ENCODE data around the gene ARPC1B.
A peak's percentile ranks its signal among the peaks of the same experiment; 100 is the strongest.
"Not testable (repeated sequence)": the region's sequence is repeated elsewhere in the genome, so short reads cannot be mapped to it uniquely, and the experiment has no call there.

Gene ARPC1B

DNA sequence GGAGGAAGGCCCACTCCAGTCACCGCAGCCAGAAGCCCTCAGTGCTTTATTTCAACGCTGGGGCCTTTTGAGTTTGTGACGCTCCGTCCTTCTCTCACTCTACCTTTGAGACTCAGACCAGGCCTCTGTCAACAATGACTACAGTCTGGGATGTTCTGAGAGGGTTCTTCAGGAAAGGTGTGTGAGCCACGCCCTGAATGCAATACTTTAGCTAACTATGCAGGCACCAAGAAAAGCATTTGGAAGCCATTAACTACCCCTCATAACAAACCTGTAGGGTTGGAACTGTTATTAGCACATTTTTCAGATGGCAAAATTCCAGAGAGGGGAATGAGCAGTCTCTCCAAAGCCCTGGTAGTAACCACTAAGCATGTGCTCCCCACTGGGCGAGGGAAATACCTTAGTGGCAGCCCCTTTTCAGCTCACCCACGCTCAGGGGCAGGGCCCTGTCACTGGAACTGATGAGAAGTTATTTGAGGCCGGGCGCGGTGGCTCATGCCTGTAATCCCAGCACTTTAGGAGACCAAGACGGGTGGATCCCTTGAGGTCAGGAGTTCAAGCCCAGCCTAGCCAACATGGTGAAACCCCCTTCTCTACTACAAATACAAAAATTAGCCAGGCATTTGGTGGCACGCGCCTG, 5.7 kb upstream of the ARPC1B start:
- no peak for DNase-seq

- no peak for DNase-seq
These were observed 4.7 kb upstream of the ARPC1B start for GRCh38 chr7:99369767-99370391.

DNA sequence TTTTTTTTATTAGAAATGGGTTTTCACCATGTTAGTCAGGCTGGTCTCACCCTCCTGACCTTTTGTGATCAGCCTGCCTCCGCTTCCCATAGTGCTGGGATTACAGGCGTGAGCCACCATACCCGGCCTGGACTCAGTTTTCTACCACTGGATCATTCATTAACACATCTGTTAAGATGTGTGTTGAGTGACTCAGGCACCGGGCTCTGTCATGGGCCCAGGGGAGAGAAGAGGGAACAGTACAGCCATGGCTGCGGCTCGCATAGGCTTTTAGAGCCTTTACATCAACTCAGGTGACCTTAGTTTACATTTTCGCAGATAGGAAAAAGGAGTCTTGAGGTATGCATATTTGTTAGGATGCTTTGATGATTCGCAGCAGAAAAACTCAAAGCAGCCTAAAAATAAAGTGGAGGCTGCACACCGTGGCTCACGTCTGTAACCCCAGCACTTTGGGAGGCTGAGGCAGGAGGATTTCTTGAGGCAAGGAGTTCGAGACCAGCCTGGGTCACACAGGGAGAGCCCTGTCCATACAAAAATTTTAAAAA, 3.1 kb upstream of the ARPC1B start:
- no peak for DNase-seq

DNA sequence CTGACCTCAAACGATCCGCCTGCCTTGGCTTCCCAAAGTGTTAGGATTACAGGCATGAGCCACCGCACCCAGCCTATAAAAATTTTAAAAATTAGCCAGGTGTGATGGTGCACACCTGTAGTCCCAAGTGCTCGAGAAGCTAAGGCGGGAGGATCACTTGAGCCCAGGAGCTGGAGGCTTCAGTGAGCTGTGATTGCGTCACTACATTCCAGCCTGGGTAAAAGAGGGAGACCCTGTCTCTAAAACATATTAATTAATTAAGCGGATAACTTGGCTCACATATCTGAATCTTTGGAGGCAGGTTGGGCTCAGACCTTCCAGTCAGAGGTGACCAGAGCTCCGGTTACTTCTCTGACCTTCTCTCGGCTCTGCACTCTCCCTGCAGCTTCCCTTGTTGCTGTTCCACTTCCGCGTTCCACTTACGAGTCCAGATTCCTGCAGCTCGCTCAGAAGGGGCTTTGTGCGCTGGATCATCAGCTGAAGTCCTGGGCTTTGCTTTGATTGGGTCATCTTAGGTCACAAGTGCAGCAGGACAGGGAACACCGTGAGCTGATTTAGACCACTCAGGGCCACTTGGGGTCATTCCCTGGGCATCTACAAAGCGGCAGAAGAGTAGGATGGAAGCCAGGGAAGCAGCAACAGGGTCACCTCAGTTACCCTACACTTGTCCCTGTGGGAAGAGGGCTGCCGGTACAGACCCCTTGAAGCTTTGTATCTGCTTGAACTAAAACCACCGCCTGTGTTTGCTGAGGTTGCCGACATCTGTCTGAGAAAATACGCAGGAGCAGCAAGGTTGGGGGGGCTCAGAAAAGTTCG, 2.0 kb upstream of the ARPC1B start:
- no peak for DNase-seq

- no peak for DNase-seq
These were observed 1.2 kb upstream of the ARPC1B start for GRCh38 chr7:99373091-99374066.

GRCh38 chr7:99375070-99375807, 709 bp downstream of the ARPC1B start:
- peak; percentile 67 for DNase-seq

DNA sequence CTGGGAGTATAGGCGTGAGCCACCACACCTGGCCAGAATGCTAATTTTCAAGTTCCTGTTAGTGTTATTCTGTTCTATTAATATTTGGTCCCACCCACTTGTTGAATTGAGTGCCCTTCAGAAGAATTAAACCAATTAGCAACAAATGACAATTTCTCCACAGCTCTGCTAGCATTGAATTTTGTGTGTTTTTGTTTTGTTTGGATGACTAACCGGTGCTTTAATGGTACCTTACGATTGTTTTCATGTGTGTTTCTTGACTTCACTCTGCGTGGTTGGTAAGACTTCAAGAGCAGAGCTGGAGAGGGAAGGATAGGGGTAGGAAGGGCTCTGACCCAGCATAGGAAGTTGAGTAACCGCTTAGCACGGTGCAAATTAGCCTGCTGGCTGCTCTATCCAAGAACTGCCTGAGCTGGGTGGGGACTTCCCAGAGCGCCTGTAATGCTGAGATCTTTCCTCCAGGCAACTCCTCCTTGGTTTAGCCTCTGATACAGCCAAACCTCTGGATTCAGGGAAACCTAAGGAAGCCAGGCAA, 4.6 kb downstream of the ARPC1B start:
- DNase-seq = peak; percentile 73

GRCh38 chr7:99379693-99380031, 5.1 kb downstream of the ARPC1B start:
- not testable (repeated sequence) for DNase-seq

- peak; percentile 36 for DNase-seq
These were observed 5.7 kb downstream of the ARPC1B start for GRCh38 chr7:99380032-99380822.

DNA sequence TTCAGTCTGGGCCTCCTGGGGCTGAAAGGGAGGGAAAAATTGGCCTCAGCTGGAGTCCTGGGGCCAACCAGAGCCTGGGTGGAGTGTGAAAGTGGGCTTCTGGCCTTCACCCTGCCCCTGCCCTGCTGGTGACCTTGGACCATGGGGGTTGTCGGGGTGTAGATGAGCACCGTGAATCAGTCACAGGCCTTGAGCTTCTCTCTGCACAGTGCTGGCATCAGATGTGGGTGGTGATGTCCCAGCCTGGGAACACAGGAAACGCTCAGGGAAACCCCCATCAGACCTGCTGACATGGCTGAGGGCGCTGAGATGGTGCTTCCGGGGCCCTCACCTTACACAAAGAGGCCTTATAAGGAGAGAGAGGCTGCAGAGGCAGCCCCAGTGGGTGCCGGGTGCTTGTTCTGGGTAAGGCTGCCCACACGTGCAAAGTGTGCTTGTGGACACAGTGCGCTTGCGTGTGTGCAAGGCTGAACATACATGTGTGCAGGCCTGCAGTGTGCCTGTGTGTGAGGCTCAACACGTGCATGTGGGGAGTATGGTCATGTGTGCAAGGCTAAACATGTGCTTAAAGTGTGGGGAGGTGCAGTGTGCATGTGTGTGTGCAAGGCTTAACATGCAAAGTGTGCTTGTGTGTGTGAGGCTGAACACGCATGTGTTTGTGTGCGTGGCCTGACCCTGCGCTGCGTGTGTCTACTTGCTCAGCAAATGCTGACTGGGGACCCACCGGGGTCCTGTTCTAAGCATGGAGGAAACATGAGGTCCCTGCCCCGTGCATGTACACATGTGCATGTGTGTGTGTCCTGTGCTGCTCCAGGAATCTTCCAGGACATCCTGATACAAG, 6.5 kb downstream of the ARPC1B start:
- DNase-seq = peak; percentile 96

DNA sequence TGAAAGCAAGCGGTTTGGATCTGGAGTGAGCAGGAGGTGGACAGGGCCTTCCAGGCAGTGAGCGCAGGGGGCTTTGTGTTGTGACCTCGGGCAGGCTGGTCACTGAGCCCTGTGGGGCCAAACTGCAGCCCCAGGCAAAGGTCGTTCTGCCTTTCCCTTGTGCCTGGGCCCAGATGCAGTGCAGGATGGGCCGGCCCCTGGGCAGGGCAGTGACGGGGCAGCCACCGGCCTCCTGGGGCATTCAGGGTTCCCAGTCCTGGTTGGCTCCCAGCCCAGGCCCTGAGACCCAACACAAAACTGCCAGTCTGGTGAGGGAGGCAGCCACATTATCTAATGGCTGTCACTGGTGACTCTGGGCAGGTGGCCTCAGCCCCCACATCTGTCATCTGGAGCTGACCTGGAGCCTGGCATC, 7.1 kb downstream of the ARPC1B start:
- no peak for DNase-seq

- DNase-seq = no peak
These were observed 8.7 kb downstream of the ARPC1B start for GRCh38 chr7:99383203-99383602.

DNA sequence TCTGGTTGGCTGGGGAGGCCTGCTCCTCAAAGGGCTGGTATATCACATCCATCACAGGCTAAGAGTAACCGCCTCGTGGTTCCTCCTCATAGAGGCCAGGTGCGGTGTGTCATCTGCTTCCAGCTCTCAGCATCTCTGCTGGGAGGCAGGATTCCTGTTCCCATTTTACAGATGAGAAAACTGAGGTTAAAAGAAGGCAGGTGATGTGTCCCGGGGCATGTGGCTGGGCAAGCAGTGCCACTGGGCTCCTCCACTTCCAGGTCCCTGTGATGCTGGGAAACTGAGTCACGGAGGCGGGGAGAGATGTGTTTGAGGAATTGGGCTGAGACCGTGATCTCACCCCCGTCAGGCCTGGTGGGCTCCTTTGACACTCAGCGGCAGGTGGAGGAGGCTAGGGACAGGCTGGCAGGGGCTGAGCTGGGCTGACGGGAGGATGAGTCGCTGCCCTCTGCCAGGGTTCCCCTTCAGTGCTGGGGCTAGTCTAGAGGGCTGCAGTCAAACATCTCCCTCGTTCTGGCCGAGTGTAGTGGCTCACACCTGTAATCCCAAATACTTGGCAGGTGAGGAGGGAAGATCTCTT, 9.4 kb downstream of the ARPC1B start:
- DNase-seq = no peak

DNA sequence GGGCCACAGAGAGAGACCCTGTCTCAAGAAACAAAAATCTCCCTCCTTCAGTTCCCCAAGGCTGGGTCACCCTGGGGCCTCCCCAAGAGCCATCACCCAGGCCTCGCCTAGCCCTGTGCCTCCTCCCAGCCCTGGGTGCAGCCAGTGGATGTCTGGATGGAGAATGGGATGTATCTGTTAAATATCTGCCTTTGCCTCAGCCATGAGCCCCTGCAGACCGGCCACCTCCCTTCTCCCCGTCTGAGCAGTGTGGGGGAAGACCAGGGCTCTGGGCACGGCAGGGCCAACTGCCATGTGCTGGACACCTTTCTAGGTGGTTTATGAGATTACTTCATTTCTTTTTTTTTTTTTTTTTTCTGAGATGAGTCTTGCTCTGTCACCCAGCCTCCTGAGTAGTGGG, 10.0 kb downstream of the ARPC1B start:
- DNase-seq = no peak

- no peak for DNase-seq
These were observed 11.0 kb downstream of the ARPC1B start for GRCh38 chr7:99385564-99385963.

GRCh38 chr7:99386584-99387238, 12.2 kb downstream of the ARPC1B start:
- peak; percentile 27 for DNase-seq

- DNase-seq = not testable (repeated sequence)
These were observed 12.7 kb downstream of the ARPC1B start for GRCh38 chr7:99387239-99387635.

DNA sequence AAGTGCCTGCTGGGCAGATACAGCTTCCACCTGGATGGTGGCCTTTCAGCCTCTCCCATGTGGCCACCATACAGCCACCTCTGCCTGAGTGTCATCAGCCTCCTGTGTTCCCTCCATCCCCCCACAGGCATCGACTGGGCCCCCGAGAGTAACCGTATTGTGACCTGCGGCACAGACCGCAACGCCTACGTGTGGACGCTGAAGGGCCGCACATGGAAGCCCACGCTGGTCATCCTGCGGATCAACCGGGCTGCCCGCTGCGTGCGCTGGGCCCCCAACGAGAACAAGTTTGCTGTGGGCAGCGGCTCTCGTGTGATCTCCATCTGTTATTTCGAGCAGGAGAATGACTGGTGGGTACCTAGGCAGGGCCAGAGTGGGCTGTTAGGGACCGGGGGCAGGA, 13.4 kb downstream of the ARPC1B start:
- DNase-seq = no peak

DNA sequence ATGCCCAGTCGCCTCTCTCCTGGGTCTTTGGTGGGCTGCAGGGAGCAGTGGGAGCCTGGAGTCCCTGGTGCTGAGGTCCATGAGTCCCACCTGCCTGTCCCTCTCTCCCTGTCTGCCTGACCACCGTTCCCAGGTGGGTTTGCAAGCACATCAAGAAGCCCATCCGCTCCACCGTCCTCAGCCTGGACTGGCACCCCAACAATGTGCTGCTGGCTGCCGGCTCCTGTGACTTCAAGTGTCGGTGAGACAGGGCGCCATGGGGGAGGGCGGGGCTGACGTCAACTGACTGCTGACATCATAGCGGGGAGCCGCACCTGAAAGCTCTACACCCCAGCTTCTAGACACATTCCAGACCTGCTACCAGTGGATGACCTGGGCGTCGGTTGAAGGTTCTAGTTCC, 15.2 kb downstream of the ARPC1B start:
- no peak for DNase-seq

All from central memory CD4-positive, alpha-beta T cell (primary cell).